Measurements from ENCODE around the gene PRXL2B. TPM values are rescaled to one million over a fixed set of nuclear protein-coding genes. Genes with fewer than 3 reads are reported as not detected.
"Not testable (repeated sequence)": the region's sequence is repeated elsewhere in the genome, so short reads cannot be mapped to it uniquely, and the experiment has no call there.

Gene PRXL2B
- total RNA-seq, 1 donor from 2014 or later: 12.4 TPM

DNA sequence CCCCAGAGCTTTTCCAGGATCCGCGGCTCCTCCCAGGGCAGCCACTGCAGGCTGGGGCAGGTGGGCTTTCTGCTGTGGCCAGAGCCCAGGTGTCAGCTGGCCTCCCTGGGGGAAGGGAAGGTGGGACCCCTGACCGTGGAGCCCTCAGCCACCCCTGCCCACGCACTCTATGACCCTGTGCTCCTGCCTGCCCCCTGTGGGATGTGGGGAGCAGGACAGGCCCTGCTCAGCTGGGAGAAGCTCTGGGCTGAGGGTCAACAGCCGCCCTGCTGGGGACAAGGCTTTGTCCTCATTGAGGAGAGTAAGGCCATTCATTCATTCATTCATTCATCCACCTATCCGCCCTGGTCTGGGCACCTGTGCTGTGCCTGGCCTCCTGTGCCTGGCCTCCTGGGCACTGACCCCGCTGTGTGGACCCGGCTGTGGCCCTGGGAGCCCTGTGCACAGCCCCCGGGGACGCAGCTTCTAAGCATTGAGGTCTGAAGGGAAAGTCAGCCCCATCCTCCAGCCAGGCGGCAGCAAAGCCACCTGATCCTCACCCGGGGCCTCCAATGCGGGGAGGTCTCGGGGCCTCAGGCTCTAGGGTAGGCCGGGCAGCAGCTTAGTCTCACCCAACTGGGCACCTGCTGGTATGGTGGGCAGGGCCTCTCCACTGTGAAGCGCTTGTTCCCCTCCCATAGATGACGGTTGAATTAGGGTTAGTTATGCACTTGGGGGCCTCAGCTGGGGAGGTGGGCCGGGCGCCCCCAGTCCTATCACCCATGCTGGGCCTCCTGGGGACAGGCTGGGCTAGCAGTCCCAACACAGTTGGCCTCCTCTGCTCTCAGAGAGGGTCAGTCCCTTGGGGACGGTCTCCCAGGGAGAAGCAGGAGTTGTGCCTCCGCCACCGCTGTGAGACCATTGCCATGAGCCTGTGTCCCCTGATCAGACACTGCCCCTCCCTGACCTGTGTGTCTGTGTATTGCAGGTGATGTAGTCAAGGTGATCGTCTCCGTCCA lies 24.4 kb upstream of the PRXL2B start:
- no peak for DNase-seq (ENCODE audit: low spot score)

DNA sequence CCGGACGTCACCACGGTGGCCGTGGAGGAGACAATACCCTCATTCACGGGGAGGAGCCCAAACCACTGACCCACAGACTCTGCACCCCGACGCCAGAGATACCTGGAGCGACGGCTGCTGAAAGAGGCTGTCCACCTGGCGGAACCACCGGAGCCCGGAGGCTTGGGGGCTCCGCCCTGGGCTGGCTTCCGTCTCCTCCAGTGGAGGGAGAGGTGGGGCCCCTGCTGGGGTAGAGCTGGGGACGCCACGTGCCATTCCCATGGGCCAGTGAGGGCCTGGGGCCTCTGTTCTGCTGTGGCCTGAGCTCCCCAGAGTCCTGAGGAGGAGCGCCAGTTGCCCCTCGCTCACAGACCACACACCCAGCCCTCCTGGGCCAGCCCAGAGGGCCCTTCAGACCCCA lies 23.4 kb upstream of the PRXL2B start:
- no peak for DNase-seq (ENCODE audit: low spot score)

DNA sequence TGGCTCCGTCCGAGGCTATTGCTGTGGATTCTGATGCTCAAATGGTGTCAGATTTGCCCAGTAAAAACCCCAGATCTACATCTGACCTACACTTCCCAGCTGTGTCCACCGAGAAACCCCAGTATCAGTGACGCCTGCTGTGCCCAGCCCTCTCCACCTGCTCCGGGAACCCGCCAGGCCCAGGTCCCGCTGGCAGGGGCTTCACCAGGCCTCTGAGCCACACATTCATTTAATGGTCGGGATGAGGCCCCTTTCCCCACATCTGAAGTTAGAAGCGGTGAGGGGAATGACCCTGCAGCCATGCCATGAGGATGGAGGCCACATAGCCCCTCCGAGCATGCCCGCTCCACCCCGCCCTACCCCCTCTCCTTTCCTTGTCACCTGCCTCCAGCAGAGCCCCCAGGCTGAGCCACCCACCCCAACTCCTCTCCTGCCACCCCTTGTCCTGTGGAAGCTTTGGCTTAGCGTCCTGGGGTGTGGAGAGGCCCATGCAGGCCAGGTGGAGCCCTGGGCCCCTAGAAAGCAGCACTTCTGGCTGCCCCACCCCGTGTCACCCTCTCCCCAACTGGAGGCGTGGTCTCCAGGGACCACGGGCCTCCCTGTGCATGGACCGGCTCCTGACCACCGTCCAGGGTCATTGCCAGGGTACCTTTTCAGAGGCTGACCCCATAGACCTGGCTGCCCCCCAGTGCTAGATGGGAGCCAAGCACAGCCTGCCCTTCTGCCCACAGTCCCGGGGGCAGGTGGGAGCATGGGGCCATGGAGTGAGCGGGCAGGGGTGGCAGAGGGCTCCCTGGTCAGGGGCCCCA lies 22.4 kb upstream of the PRXL2B start:
- no peak for DNase-seq (ENCODE audit: low spot score)

DNA sequence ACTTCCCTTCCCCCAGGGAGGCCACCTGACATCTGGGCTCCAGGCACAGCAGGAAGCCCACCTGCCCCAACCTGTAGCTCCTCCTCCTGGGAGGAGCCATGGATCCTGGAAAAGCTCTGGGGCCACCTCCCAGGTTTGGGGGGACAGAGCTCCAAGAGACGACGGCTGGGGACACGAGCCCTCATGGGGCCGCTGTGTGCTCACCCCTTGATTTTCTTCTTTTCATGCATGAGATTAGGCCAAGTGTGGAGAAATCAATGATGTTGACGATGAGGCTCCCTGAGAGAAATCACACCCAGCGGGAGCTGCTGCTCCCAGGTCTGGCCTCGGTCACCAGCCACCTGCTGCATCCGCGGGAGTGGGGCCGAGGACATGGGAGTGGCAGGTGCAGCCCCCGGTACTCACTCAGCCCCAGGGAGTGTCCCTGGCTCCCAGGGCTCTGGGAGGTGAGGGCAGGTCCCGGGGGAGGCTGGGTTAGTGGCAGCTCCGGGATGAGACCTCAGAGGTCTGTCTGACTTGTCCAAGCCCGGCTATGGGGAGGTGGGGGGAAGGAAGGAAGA lies 21.7 kb upstream of the PRXL2B start:
- DNase-seq (ENCODE audit: low spot score): no peak

DNA sequence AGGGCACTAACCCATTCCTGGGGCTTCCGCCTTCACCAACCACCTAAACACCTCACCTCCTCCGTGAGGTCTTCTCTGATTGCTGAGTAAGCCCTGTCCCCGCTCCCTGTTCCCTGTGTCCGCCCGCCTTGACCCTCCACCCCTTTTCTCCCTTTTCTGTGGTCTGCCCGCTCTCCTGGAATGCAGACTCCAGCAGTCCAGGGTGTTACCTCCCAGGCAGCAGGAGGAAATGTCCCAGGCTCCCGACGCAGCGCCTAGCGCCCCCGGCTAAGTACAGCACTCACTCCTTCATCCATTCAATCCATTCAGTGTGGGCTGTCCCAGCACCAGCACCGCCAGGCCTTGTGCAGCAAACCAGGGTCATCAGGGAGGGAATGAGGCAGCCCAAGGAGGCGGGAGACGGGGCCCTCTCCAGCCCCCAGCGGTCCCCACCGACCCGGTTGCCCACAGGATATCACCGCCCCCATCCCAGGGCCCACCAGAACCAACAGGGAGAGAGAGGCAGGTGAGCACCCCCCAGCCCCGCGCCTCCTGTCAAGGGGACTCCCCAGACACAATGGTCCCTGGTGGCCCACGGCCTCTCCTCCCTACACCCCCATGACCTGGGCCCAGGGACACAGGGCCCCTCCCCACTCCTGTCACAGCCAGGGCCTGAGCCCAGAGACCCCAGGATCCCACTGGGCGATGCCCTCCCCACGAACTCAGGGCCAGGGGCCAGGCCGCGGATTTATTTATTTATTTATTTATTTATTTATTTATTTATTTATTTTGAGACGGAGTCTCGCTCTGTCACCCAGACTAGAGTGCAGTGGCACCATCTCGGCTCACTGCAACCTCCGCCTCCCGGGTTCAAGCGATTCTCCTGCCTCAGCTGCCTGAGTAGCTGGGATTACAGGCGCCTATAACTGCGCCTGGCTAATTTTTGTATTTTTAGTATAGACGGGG lies 20.2 kb upstream of the PRXL2B start:
- no peak for DNase-seq (ENCODE audit: low spot score)

DNA sequence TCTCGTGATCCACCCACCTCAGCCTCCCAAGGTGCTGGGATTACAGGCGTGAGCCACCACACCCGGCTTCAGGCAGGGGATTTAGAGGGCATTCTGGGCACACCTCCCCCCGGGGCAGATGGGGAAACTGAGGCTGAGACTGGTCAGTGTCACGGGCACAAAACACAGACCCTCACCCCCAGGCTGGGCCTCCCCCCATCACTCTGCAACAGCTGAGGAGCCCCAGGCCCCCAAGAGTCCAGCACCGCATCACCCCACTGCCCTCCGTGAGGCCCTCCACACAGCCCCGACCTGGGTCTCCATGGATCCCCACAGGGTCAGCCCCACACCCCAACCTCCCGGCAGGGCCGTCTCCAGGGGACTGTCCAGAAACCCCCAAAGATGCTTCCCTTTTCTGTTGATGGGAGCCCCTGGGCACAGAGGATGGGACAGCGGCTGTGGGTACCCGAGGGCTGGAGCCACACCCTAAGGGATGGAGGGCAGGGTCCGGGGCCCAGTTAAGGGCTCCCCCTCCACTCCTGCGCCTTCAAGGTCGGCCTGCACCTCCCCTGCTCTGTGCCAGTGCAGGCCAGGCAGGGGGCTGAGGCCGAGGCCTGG lies 19.4 kb upstream of the PRXL2B start:
- DNase-seq (ENCODE audit: low spot score): no peak

DNA sequence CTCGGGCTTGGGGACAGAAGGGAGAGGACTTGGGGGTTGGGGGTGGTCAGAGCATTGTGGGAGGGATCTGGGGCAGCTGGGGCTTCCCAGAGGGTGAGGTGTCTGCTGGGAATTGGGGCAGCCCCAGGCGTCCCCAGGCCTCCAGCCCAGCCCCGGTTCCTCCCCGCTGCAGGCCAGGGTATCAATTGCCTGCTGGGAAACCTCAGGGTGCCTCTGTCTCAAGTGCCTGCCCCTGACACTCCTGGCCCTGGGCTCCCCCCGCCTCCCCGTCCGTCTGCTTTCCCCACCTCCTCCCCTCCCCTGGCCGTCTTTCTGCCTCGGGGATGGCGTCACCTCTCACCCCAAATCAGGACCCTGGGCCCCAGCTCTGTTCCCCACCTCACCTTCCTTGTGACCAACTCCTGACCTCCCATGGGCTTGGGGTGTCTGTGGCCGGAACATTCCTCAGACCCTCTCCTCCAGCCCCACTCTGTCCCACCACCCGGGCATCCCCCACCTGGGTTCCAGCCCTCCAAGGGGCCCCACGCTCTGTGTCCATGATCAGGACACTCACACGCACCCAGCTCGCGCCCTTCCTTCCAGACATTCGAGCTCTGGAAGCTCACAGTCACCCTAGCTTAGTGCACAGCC lies 18.3 kb upstream of the PRXL2B start:
- not testable (repeated sequence) for DNase-seq (ENCODE audit: low spot score)

DNA sequence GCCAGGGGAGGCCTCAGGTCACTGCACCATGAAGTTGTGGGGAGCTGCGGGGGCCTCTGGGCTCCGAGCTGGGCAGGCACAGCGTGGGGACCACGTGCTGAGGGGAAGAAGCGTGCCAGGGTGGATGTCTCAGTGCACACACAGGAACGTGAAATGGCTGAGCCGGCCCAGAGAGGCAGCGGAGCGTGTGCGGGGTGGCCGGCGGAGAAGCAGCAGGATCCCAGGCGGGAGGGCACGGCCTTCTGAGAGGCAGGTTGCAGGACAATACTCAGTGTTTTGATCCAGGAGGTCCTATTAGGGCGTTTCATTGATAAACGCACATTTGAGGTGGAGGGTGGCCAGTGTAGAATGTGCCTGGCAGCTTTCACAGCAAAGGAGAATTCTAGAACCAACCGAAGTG lies 17.5 kb upstream of the PRXL2B start:
- DNase-seq (ENCODE audit: low spot score): no peak

DNA sequence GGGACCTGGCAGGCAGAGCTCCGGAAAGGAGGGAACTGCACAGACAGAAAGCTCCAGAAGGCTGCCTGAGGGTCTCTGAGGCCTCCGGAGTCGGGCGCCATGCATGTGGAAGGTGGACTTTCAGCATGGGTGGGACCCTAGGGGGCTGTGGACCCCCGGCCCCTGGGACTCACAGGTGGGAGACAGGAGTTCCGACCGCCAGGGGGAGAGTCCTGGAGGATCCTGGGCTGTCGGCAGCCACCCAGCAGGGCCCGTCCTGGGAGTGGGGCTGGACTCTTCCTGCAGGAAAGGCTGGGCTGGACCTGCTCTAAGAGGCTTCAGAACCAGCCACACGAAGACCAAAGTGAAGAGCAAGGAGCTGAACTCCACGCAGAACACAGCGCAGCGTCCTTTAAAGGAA lies 16.9 kb upstream of the PRXL2B start:
- not testable (repeated sequence) for DNase-seq (ENCODE audit: low spot score)

DNA sequence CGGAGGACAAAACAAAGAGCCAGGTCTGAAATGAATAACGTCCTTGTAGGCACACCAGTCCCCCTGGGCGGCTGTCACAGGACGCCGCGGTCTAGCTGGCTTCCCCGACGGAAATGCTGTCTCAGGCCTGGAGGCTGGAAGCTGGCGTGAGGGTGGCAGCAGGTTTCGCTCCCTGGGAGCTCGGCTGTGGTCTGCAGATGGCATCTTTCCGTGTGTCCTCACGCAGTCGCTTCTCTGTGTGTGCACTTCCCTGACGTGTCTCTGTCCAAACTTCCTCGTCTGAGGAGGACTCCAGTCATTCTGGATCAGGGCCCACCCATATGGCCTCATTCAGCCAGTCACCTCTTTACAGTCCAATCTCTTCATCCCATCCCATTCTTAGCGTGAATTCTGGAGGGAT lies 16.2 kb upstream of the PRXL2B start:
- no peak for DNase-seq (ENCODE audit: low spot score)

DNA sequence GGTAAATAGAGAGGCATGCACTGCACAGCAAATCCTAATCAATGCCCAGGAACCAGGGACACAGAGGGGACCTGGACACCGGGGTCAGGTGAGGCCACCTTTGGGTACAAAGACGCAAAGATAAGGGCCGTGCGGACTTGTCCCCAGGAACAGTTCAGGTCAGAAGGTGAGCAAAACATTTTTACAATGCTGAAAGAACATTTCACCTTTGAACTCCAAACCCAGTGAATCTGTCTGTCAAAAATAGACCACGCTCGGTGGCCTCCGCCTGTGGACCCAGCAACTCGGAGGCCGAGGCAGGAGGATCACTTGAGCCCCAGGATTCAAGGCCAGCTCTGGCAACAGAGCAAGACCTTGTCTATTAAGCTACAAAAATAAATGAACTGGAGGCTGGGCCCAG lies 15.2 kb upstream of the PRXL2B start:
- no peak for DNase-seq (ENCODE audit: low spot score)

DNA sequence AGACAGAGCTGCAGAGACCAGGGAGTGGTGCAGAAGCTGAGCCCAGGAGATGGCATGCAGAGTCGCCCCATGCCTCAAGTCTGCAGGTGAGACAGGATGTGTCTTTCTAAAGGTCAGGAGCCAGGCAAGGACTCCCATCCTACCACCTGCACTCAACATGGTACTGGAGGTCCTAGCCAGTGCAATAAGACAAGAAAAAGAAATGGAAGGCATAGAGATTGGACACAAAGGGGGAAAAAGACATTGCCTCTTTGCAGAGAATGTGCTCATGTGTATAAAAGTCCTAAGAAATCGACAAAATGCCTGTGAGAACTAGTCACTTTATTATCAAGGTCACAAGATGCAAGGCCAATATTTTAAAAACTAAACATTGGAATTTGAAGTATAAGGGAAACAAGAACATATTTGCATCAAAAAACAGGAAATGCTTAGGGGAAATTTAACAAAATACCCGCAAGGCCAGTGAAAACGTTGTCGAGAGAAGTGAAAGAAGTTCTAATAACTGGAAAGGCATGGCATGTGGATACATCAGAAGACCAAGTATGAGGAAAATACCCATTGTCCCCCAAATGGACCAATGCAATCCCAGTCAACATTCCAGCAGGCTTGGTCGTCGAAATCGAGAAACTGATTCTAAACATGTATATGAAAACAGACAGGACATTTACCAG lies 13.2 kb upstream of the PRXL2B start:
- DNase-seq (ENCODE audit: low spot score): no peak

DNA sequence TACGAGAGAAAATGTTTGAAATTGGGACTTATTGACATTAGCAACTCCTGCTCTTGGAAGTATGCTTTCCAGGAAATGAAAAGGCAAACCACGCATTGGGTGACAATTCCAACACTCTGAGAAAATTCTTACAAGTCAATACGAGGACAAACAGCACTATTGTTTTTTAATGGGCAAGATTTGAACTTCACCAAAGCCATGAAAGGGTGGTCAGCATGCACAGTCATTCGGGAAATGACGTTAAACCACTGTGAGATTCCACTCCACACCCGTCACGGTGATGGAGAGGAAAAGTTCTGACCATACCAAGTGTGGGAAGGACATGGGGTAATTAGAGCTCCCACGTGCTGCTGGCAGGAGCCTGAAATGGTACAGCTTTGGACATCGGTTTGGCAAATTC lies 12.2 kb upstream of the PRXL2B start:
- DNase-seq (ENCODE audit: low spot score): no peak

DNA sequence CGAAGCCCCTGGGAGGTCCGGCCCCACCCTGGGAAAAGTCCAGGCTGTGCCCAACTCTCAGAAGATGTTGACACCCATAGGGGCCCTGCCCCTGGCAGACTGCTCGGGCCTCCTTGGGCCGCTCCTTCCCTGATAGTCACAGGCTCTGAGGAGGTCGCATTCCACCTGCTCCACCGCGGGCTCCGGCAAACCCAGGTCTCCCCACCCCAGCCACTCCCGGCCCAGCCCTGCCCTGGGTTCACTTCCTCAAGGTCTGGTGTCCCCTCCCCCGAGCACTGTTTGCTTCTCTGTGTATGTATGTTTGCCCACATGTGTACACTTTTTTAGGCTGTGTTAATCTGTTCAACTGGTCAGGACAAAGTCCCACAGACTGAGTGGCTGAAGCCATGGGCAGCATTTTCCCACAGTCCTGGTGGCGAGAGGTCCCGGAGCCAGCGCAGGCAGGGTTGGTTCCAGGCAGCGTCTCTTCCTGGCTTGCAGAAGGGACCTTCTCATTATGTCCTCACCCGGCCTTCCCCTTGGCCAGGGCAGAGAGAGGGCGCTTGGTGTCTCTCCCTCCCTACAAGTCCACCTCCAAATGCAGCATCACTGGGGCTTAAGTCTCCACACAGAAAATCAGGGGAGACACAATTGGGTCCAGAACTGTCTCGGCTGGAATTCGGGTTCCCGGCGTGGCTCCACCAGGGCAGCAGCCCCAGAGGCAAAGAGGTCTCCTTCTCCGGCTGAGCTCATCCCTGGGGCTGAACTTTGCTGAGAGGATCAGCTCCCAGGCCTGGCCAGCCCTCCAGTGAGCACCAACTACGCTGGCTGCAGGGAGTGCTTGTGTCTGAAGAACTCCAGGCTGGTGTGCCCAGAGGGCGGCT lies 10.5 kb upstream of the PRXL2B start:
- no peak for DNase-seq (ENCODE audit: low spot score)

DNA sequence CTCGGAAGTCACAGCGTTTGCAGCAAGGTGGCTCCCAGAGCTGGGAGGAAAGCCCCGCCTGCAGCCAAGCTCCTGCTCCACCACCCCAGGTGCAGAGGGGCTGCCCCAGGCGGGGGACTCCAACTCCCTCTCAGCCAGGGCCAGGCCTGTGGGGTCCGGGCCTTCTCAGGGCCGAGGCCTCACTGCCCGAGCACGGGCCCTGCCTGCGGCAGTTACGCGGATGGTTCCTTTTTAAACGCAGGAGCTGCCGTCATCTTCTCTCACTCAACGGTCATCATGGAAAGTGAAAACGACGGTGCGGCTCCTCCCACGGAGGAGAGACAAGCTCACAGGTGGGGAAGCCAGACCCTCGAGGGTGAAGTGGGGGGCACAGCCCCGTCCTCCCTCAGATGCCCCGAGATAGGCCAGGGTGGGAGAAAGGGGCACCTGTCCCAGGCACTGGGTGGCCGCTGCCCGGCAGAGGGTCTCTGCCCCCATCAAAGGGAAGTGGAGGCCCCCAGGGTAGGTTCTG lies 9.0 kb upstream of the PRXL2B start:
- not testable (repeated sequence) for DNase-seq (ENCODE audit: low spot score)

DNA sequence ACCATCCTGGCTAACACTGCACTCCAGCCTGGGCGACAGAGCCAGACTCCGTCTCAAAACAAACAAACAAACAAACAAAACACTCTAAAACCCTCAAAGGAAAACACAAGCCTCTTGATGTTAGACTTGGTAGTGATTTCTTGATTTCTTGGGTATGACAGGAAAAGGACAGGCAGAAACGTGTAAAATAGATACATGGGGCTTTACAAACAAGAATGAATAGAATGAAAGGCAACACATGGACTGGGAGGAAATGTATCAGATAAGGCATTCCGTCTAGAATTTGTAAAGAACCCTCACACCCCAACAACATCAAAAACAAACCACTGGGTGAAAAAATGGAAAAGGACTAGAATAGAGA lies 7.8 kb upstream of the PRXL2B start:
- DNase-seq (ENCODE audit: low spot score): no peak

DNA sequence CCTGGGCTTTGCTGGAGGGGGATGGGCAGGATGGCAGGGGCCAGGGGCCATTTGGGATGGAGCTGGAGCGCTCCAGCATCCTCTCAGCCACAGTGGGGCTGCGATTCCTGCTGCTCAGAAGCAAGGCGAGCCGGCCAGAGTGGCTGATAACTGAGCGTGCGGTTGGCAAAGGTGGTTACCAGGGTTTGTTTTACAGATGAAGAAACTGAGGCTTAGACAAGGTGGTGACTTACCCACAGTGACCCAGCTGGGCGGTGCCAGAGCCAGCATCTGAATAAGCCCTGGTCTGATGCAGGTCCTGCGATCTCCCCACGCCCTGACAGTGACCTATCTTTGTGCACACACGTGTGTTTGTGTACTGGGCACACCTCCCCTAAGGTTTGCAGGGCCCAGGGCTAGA lies 5.9 kb upstream of the PRXL2B start:
- DNase-seq (ENCODE audit: low spot score): no peak

DNA sequence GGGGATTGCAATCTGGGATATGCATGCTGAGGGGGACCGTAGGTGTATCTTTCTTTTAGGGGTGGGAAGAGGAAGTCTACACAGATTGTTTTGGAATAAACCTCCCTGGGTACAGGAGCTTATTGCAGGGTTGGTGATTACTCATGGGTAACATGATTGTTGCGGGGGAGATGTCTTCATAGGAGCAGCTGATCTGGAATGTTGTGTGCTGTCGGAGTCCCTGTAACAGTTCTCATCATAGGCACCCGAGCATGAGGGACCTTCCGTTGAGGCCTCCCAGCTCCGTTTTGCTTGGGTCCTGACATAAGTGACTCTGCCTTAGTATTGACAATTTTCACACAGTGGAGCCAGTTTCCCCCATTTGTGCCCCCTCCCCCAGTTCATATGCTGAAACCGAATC lies 4.2 kb upstream of the PRXL2B start:
- DNase-seq (ENCODE audit: low spot score): no peak

Measured in mesenteric fat pad (tissue), 1 donor.